Body of pancreas (tissue), 4 donors: ENCODE data around the gene CEACAM16. TPM values are rescaled to one million over a fixed set of nuclear protein-coding genes. Genes with fewer than 3 reads are reported as not detected.

ENCODE experiments used
- ATAC-seq: fragments of 150-250 bp; one replicate; pipeline ENCODE4 v1.9.1; 2016
- DNase-seq, 4 donors: peaks; one replicate each; pipeline ENCODE4 v3.0.0-alpha.2; 2019
- H3K27ac ChIP-seq, 4 donors: fragments of 200-600 bp; sonication (generic); 1 replicate in 3 of 4; 2 replicates in 1 of 4; pipeline versions ENCODE4 v1.5.1 to v1.6.1; 2016 to 2019; ENCODE audit warnings: mild to moderate bottlenecking in 1 of 4, mixed read lengths in 1 of 4, moderate library complexity in 1 of 4
- H3K27me3 ChIP-seq, 2 donors: fragments of 200-600 bp; sonication (generic); one replicate each; pipeline ENCODE4 v1.6.0; 2016; ENCODE audit warnings: mild to moderate bottlenecking in 1 of 2
- H3K36me3 ChIP-seq, 2 donors: fragments of 200-600 bp; sonication (generic); replicated peaks in 1 of 2; 2 replicates each; pipeline ENCODE4 v1.5.1; 2016; ENCODE audit warnings: low read depth in 2 of 2; ENCODE audit not compliant: insufficient read depth in 1 of 2
- H3K4me1 ChIP-seq: fragments of 200-600 bp; sonication (generic); one replicate; pipeline ENCODE4 v1.6.0; 2016
- H3K4me3 ChIP-seq, 2 donors: fragments of 200-600 bp; sonication (generic); 1 replicate in 1 of 2; 2 replicates in 1 of 2; pipeline ENCODE4 v1.5.1; 2016 to 2019
- H3K9me3 ChIP-seq, 3 donors: fragments of 200-600 bp; sonication (generic); 1 replicate in 2 of 3; 2 replicates in 1 of 3; pipeline ENCODE4 v1.5.1; 2016
- CTCF ChIP-seq, 7 experiments: fragments of 450-650 bp in 4 of 7; fragments of 200-600 bp in 3 of 7; sonication (generic) in 3 of 7; IDR thresholded peaks; one replicate each; pipeline ENCODE4 v1.5.1; 2016 to 2019; ENCODE audit warnings: antibody characterized with exemption in 7 of 7
- POLR2A ChIP-seq, 3 donors: fragments of 450-650 bp; IDR thresholded peaks; one replicate each; pipeline ENCODE4 v1.6.1; 2016; ENCODE audit warnings: antibody characterized with exemption in 3 of 3, mild to moderate bottlenecking in 2 of 3
- WGBS, 2 donors: methylation state at CpG; one replicate each; pipeline ENCODE4 v1.1.5; 2017; 5-methylcytosine and 5-hydroxymethylcytosine counted together
- intact Hi-C: fragments of 100-400 bp; cut with DNase I; formaldehyde crosslinking; loops from one replicate; pipeline ENCODE4 v1.15.1; 2023
- total RNA-seq, 2 donors: library from RNA; depleted of rRNA; stranded (reverse); fragments of >200 nt; gene quantifications; one replicate each; pipeline ENCODE4 v1.1.0, GENCODE V29; 2016

Gene CEACAM16
- total RNA-seq, 2 donors from 2014 or later: 0.33 to 1.3 TPM

GRCh38 chr19:44752816-44753625 is 54.1 kb downstream of the CEACAM16 start:
- DNase-seq (peak; percentile 90 to 97 (median 93)), ATAC-seq (peak; percentile 72)
- WGBS, 2 donors: 10 to 29% methylated on average over 6 to 18 of the region's 18 CpGs
- H3K9me3 ChIP-seq: no peaks in the 10 kb centered on the region
- H3K4me1 ChIP-seq: peaks cover 79% of the 10 kb centered on the region
- H3K4me3 ChIP-seq: no peak overlapping the region
- no peaks in the 10 kb centered on the region for H3K27me3 ChIP-seq
- peak overlapping the region; percentile 87 to 98 (median 94) for H3K27ac ChIP-seq
- intact Hi-C loops: no loop called here
- peaks cover 0 to 2% of the 10 kb centered on the region in 2 donors for H3K36me3 ChIP-seq
- TF ChIP-seq CTCF (IDR thresholded peaks at IDR 0.05): peak in 3 of 7 experiments; percentile 21 to 29 (median 24)
- TF ChIP-seq POLR2A (IDR thresholded peaks at IDR 0.05): peak in 2 of 3 donors; percentile 13 to 65

- Histone ChIP-seq H3K4me1 (peaks cover 77% of the 10 kb centered on the region), H3K4me3 (no peak overlapping the region), H3K27ac (peak overlapping the region; percentile 87 to 98 (median 94)), H3K27me3 (no peaks in the 10 kb centered on the region), H3K9me3 (no peaks in the 10 kb centered on the region), H3K36me3 (peaks cover 0 to 4% of the 10 kb centered on the region in 2 donors)
- no peak for DNase-seq
- TF ChIP-seq CTCF (IDR thresholded peaks at IDR 0.05) (no peak), POLR2A (IDR thresholded peaks at IDR 0.05) (no peak)
- intact Hi-C loops: no loop called here
- no peak for ATAC-seq
- 0 to 4% methylated on average over 2 to 8 of the region's 11 CpGs for WGBS, 2 donors
Observed at GRCh38 chr19:44753626-44753931, 54.6 kb downstream of the CEACAM16 start.

- Histone ChIP-seq H3K36me3 (peaks cover 0 to 5% of the 10 kb centered on the region in 2 donors), H3K4me3 (no peak overlapping the region), H3K27ac (peak overlapping the region; percentile 87 to 98 (median 94)), H3K27me3 (no peaks in the 10 kb centered on the region), H3K9me3 (no peaks in the 10 kb centered on the region), H3K4me1 (peaks cover 77% of the 10 kb centered on the region)
- intact Hi-C loops: no loop called here
- WGBS, 2 donors: 1 to 2% methylated on average over 15 to 33 of the region's 33 CpGs
- ATAC-seq: peak; percentile 79
- TF ChIP-seq POLR2A (IDR thresholded peaks at IDR 0.05) (peak; percentile 40 to 77 (median 55)), CTCF (IDR thresholded peaks at IDR 0.05) (no peak)
- DNase-seq: peak; percentile 92 to 97 (median 94)
Observed at GRCh38 chr19:44753932-44754749, 55.2 kb downstream of the CEACAM16 start.

- whole genome bisulfite sequencing, 2 donors: 14 to 17% methylated on average over 6 to 11 of the region's 11 CpGs
- H3K9me3 ChIP-seq: no peaks in the 10 kb centered on the region
- H3K4me3 ChIP-seq: no peak overlapping the region
- peaks cover 0 to 8% of the 10 kb centered on the region in 2 donors for H3K36me3 ChIP-seq
- intact Hi-C loops: no loop called here
- DNase-seq: peak in 1 of 4 donors; percentile 30
- TF ChIP-seq POLR2A (IDR thresholded peaks at IDR 0.05) (no peak), CTCF (IDR thresholded peaks at IDR 0.05) (no peak)
- no peaks in the 10 kb centered on the region for H3K27me3 ChIP-seq
- peaks cover 73% of the 10 kb centered on the region for H3K4me1 ChIP-seq
- H3K27ac ChIP-seq: peak overlapping the region; percentile 87 to 98 (median 94)
- ATAC-seq: no peak
Observed at GRCh38 chr19:44754750-44755080, 55.8 kb downstream of the CEACAM16 start.
